HepG2 (cell line): ENCODE measurements around the gene POMT1. TPM values are rescaled to one million over a fixed set of nuclear protein-coding genes. Genes with fewer than 3 reads are reported as not detected.

Experiments used
- HMGA1 ChIP-seq: sonication (generic); formaldehyde crosslinking; conservative IDR thresholded peaks from 2 replicates; pipeline ENCODE4 v1.4.0; 2020; ENCODE audit warnings: missing genetic modification reagents
- HNRNPK ChIP-seq: fragments of 200-400 bp; formaldehyde crosslinking; IDR thresholded peaks from 2 replicates; pipeline ENCODE4 v1.6.1; 2018; ENCODE audit warnings: low read length, low read depth, moderate library complexity, mild to moderate bottlenecking; ENCODE audit not compliant: poor library complexity, severe bottlenecking
- NFKB2 ChIP-seq: sonication (generic); formaldehyde crosslinking; IDR thresholded peaks from 2 replicates; pipeline ENCODE4 v1.4.0; 2020; ENCODE audit warnings: missing genetic modification reagents, borderline replicate concordance
- ZBTB26 ChIP-seq: IDR thresholded peaks from 2 replicates; pipeline ENCODE4 v1.6.1; 2016; ENCODE audit warnings: missing compliant biosample characterization, missing genetic modification reagents, borderline replicate concordance
- ZBTB49 ChIP-seq: sonication (generic); formaldehyde crosslinking; IDR thresholded peaks from 2 replicates; pipeline ENCODE4 v1.4.0; 2020; ENCODE audit warnings: missing genetic modification reagents, borderline replicate concordance
- ZNF124 ChIP-seq: sonication (generic); formaldehyde crosslinking; IDR thresholded peaks from 2 replicates; pipeline ENCODE4 v1.4.0; 2020; ENCODE audit warnings: missing genetic modification reagents
- ZNF17 ChIP-seq: sonication (generic); formaldehyde crosslinking; IDR thresholded peaks from 2 replicates; pipeline ENCODE4 v1.5.0; 2020; ENCODE audit warnings: mild to moderate bottlenecking, missing genetic modification reagents
- ZNF235 ChIP-seq: sonication (generic); formaldehyde crosslinking; IDR thresholded peaks from 2 replicates; pipeline ENCODE4 v1.8.1; 2023; ENCODE audit warnings: mild to moderate bottlenecking, missing genetic modification reagents, borderline replicate concordance
- ZNF343 ChIP-seq: sonication (generic); formaldehyde crosslinking; IDR thresholded peaks from 2 replicates; pipeline ENCODE4 v1.4.0; 2020; ENCODE audit warnings: mild to moderate bottlenecking, missing genetic modification reagents
- ZNF547 ChIP-seq: sonication (generic); formaldehyde crosslinking; IDR thresholded peaks from 2 replicates; pipeline ENCODE4 v1.5.1; 2020; ENCODE audit warnings: mild to moderate bottlenecking, missing genetic modification reagents
- ZNF781 ChIP-seq: sonication (generic); formaldehyde crosslinking; IDR thresholded peaks from 2 replicates; pipeline ENCODE4 v1.5.1; 2020; ENCODE audit warnings: borderline replicate concordance, mild to moderate bottlenecking, missing genetic modification reagents; ENCODE audit errors: not compliant biosample characterization
- ZNF782 ChIP-seq: sonication (generic); formaldehyde crosslinking; IDR thresholded peaks from 2 replicates; pipeline ENCODE4 v1.4.0; 2020; ENCODE audit warnings: missing genetic modification reagents, mild to moderate bottlenecking, borderline replicate concordance
- polyA plus RNA-seq, 8 experiments: library from polyadenylated mRNA; depleted of rRNA in 3 of 8; stranded (reverse) in 7 of 8; unstranded in 1 of 8; fragments of >200 nt; fragmentation: Illumina TruSeq in 4 of 8; extraction: Trizol in 4 of 8; gene quantifications; 2 replicates each; pipeline versions ENCODE4 v1.2.1 to v1.2.3, GENCODE V29; 2011 to 2016; ENCODE audit warnings: low read depth in 4 of 8, missing spikeins in 1 of 8, mixed read lengths in 1 of 8; ENCODE audit not compliant: insufficient read depth in 1 of 8
- total RNA-seq, 5 experiments: library from RNA; depleted of rRNA; stranded (reverse); fragments of >200 nt; fragmentation: Illumina TruSeq; extraction: Trizol; gene quantifications; 2 replicates each; pipeline ENCODE4 v1.2.3, GENCODE V29; 2016; ENCODE audit warnings: low read depth in 1 of 5
- TF ChIP-seq, protein P1 (sequence below): sonication (generic); formaldehyde crosslinking; IDR thresholded peaks from 2 replicates; pipeline ENCODE4 v1.8.0; 2022; ENCODE audit warnings: missing genetic modification reagents, mild to moderate bottlenecking, inconsistent platforms, borderline replicate concordance
- TF ChIP-seq, protein P2 (sequence below): IDR thresholded peaks from 2 replicates; pipeline ENCODE4 v1.6.1; 2012; ENCODE audit warnings: low read length, improper control_type of control experiment

The POMT1 gene
- total and polyA plus RNA-seq, 2 of the 13 experiments (the other 11 are each of a cell fraction or from before 2014, with no cell fraction given) = 21.6 to 22.7 TPM

DNA sequence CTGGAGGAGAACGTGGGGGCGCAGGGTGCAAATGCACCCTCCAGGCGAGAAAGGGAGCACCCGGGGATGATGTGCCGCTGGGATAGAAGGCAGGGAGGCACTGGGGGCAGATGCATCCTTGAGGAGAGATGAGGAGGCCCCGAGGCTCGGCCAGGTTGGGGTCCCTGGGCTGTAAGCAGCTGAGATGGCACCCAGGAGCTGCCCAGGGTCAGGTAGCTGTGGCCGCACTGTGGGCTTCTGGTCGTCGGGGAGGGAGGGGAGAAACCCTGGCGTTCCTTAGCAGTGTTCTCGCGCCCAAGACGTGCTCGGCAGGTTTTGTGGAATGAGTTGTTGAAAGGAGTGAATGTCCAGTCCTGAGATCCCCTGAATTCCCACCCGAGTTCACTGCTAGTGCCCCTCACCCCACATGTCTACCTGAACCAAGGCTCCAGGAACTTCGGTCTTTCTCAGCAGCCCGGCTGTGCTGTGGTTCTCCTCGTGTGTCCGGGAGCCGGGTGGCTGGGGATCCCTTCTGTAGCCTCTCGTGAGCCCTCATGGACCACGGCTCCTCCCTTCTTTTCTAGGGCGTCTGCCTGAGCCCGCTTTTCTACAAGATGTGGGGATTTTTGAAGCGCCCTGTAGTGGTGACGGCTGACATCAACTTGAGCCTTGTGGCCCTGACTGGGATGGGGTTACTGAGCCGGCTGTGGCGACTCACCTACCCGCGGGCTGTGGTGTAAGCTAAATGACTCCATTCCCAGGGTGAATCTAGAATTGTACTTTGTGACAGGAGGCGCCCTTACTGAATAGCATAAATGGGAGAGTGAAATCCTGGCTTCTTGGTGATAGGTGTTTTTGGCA, 1.1 kb downstream of the POMT1 start (continued):
- no peak for TF ChIP-seq ZBTB49 (CRISPR knock-in tag)
- peak; percentile 10; the same call in 1 of the 2 replicates for TF ChIP-seq ZNF782 (CRISPR knock-in tag)
- TF ChIP-seq ZNF547 (CRISPR knock-in tag) = no peak
- TF ChIP-seq ZNF235 (CRISPR knock-in tag) = no peak
- no peak for TF ChIP-seq ZBTB26
- TF ChIP-seq NFKB2 = no peak
- TF ChIP-seq, protein P1, sequence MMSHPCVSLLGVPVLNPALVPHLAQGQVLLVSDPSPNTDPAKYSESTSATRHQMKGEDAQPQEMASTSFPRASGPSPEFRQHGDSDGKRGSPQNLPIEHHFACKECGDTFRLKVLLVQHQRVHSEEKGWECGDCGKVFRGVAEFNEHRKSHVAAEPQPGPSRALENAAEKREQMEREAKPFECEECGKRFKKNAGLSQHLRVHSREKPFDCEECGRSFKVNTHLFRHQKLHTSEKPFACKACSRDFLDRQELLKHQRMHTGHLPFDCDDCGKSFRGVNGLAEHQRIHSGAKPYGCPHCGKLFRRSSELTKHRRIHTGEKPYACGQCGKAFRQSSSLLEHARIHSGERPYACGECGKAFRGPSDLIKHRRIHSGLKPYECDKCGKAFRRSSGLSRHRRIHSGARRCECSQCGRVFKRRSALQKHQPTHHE (CRISPR knock-in tag) = no peak
- no peak for TF ChIP-seq ZNF124
- TF ChIP-seq ZNF343 (CRISPR knock-in tag) = peak; percentile 2; the same call in 1 of the 2 replicates
- TF ChIP-seq HNRNPK = no peak
- TF ChIP-seq HMGA1 (CRISPR knock-in tag) = no peak
- no peak for TF ChIP-seq ZNF781 (CRISPR knock-in tag)
- no peak for TF ChIP-seq ZNF17 (CRISPR knock-in tag)
- TF ChIP-seq, protein P2, sequence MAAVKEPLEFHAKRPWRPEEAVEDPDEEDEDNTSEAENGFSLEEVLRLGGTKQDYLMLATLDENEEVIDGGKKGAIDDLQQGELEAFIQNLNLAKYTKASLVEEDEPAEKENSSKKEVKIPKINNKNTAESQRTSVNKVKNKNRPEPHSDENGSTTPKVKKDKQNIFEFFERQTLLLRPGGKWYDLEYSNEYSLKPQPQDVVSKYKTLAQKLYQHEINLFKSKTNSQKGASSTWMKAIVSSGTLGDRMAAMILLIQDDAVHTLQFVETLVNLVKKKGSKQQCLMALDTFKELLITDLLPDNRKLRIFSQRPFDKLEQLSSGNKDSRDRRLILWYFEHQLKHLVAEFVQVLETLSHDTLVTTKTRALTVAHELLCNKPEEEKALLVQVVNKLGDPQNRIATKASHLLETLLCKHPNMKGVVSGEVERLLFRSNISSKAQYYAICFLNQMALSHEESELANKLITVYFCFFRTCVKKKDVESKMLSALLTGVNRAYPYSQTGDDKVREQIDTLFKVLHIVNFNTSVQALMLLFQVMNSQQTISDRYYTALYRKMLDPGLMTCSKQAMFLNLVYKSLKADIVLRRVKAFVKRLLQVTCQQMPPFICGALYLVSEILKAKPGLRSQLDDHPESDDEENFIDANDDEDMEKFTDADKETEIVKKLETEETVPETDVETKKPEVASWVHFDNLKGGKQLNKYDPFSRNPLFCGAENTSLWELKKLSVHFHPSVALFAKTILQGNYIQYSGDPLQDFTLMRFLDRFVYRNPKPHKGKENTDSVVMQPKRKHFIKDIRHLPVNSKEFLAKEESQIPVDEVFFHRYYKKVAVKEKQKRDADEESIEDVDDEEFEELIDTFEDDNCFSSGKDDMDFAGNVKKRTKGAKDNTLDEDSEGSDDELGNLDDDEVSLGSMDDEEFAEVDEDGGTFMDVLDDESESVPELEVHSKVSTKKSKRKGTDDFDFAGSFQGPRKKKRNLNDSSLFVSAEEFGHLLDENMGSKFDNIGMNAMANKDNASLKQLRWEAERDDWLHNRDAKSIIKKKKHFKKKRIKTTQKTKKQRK = no peak
